Esophagus squamous epithelium (tissue), 4 donors: ENCODE measurements around the gene HEXIM2.

Source experiments
- POLR2A ChIP-seq, 4 donors: fragments of 450-650 bp; IDR thresholded peaks; one replicate each; pipeline ENCODE4 v1.6.1; 2017; ENCODE audit warnings: antibody characterized with exemption in 4 of 4, mild to moderate bottlenecking in 4 of 4, moderate library complexity in 3 of 4
- TF ChIP-seq, protein P1 (sequence below), 6 experiments: fragments of 450-650 bp in 4 of 6; fragments of 200-600 bp in 2 of 6; sonication (generic) in 2 of 6; IDR thresholded peaks; one replicate each; pipeline ENCODE4 v1.5.1; 2016 to 2019; ENCODE audit warnings: antibody characterized with exemption in 6 of 6, mild to moderate bottlenecking in 4 of 6, moderate library complexity in 4 of 6

DNA sequence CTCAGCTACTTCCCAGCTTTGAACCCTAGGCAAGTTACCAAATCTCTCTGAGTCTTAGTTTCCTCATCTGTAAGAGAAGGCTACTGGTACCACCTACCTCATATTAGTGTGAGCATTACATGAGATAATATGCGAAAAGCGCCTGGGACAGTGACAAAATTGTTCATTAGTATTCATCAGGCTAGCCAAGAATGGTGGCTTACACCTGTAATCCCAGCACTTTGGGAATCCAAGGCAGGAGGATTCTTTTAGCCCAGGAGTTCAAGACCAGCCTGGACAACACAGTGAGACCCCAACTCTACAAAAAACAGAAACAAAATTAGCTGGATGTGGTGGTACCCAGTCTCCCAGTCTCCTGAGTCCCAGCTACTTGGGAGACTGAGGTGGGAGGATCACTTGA is 32.7 kb upstream of the HEXIM2 start:
- TF ChIP-seq, protein P1, sequence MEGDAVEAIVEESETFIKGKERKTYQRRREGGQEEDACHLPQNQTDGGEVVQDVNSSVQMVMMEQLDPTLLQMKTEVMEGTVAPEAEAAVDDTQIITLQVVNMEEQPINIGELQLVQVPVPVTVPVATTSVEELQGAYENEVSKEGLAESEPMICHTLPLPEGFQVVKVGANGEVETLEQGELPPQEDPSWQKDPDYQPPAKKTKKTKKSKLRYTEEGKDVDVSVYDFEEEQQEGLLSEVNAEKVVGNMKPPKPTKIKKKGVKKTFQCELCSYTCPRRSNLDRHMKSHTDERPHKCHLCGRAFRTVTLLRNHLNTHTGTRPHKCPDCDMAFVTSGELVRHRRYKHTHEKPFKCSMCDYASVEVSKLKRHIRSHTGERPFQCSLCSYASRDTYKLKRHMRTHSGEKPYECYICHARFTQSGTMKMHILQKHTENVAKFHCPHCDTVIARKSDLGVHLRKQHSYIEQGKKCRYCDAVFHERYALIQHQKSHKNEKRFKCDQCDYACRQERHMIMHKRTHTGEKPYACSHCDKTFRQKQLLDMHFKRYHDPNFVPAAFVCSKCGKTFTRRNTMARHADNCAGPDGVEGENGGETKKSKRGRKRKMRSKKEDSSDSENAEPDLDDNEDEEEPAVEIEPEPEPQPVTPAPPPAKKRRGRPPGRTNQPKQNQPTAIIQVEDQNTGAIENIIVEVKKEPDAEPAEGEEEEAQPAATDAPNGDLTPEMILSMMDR (IDR thresholded peaks at IDR 0.05) = no peak
- no peak for TF ChIP-seq POLR2A (IDR thresholded peaks at IDR 0.05)
